Measurements from ENCODE around the gene KIF16B.
"Not testable (repeated sequence)": the region's sequence is repeated elsewhere in the genome, so short reads cannot be mapped to it uniquely, and the experiment has no call there.

KIF16B gene, protein sequence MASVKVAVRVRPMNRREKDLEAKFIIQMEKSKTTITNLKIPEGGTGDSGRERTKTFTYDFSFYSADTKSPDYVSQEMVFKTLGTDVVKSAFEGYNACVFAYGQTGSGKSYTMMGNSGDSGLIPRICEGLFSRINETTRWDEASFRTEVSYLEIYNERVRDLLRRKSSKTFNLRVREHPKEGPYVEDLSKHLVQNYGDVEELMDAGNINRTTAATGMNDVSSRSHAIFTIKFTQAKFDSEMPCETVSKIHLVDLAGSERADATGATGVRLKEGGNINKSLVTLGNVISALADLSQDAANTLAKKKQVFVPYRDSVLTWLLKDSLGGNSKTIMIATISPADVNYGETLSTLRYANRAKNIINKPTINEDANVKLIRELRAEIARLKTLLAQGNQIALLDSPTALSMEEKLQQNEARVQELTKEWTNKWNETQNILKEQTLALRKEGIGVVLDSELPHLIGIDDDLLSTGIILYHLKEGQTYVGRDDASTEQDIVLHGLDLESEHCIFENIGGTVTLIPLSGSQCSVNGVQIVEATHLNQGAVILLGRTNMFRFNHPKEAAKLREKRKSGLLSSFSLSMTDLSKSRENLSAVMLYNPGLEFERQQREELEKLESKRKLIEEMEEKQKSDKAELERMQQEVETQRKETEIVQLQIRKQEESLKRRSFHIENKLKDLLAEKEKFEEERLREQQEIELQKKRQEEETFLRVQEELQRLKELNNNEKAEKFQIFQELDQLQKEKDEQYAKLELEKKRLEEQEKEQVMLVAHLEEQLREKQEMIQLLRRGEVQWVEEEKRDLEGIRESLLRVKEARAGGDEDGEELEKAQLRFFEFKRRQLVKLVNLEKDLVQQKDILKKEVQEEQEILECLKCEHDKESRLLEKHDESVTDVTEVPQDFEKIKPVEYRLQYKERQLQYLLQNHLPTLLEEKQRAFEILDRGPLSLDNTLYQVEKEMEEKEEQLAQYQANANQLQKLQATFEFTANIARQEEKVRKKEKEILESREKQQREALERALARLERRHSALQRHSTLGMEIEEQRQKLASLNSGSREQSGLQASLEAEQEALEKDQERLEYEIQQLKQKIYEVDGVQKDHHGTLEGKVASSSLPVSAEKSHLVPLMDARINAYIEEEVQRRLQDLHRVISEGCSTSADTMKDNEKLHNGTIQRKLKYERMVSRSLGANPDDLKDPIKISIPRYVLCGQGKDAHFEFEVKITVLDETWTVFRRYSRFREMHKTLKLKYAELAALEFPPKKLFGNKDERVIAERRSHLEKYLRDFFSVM (N-terminal part only)

DNA sequence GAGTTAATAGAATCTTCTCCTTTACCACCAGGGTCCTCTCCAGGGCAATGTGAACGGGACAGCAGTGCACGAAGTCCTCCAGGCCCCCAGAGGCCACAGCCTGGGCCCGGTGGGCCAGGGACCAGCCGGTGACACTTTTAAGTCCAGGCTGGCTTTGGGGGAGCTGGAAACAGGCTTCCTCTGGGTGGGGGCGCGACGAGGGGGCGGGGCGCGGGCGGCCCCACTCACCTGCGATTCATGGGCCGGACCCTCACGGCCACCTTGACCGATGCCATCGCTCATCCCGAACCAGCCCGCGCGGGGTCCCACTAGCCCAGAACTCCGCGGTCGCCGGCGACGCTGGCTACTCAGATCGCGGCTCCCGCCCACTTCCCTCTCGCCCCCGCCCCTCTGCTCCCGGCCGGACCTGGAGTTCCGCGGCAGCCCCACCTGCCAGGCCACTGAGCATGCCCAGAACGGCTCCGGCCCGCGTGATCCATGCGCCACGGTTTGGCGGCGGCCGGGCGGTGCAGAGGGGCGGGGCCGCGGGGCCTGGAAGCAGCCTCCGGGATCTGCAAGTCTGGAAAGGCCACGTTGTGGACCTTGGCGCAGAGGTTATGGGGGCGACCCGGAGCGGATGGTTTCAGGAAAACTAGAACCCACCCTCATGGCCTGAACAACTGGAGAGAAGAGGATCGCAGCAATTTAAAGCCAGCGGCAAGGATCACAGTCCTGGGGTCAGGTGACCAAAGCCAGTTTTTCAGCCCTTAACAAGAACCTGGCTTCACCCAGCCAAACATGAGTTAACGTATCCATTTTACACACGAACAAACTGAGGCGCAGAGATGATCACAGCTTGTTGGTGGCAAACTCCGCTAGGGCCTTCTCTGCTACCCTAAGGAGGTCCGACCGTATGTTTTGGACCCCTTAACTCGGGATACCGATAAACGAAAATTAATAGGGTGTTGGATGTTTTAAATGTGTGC is at the start of gene KIF16B:
TSS of gene KIF16B (minus strand) at position 448 of the 965 bp plus-strand sequence. CDS start at position 275, 173 bp downstream.
- DNase-seq: peak; percentile 79

- DNase-seq: no peak
Measured at GRCh38 chr20:16622501-16622900, 49.3 kb upstream of the KIF16B start.

DNA sequence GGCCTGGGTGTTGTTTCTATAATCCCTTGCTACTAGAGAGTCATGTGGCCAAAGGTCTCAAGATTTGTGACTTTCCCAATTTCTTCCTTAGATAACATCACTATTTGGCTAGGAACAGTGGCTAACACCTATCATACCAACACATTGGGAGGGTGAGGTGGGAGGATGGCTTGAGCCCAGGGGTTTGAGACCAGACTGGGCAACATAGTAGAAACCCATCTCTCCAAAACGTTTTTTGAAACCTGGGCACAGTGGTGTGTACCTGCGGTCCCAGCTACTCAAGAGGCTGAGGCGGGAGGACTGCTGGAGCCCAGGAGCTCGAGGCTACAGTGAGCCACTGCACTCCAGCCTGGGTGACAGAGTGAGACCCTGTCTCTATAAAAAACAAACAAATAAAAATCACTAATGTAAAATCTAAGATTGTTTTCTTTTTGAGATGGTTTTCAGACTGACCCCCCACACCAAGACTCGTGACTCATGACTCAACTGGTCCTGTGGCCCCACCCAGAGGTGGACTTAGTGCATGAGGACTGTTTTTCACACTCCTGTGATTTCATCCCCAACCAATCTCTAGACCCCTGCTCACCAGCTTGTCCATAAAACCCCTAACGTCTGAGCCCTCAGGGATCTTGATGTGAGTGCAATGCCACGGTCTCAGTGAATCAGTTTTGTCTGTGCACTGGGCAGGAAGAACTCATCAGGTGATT is 48.3 kb upstream of the KIF16B start:
- no peak for DNase-seq

- DNase-seq: no peak
Measured at GRCh38 chr20:16620961-16621360, 47.7 kb upstream of the KIF16B start.

GRCh38 chr20:16619953-16620352 is 46.7 kb upstream of the KIF16B start:
- no peak for DNase-seq

DNA sequence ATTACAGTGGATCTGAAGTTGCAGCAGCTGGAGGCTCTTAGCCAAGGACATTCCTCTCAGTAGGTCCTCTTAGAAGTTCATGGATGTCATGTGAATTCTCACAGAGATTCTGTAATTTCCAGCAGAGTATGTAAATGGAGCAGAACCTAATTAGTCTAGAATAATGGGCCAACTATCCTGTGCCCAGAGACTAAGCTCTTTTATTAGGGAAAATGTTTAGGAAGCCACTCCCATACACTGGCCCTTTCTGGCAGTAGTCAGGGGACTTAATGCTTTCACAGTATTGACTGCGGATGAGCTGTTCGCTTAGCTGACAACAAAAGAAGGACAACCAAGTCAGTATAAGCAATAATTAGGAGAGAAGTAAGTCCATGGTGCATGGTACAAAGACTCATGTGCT is 43.8 kb upstream of the KIF16B start:
- no peak for DNase-seq

GRCh38 chr20:16616317-16616716 is 43.1 kb upstream of the KIF16B start:
- no peak for DNase-seq

DNA sequence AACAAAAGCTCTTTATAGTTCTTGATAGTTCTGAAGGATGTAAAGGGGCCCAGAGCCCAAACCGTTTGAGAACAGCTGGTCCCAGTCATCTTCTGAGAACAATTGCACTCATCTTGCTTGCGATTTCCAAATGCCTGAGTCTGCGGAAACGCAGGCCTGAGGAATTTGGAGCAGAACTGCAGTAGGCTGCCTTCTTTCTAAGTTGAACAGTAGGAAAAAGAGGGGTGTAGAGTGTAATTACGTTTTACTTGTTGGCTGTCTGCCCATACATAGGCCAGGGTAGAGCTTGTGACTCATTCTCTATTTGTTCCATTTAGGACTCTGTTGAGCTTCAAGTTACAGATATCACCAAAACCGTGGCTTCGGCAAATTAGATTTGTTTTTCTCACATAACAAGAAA is 42.0 kb upstream of the KIF16B start:
- no peak for DNase-seq

- no peak for DNase-seq
Measured at GRCh38 chr20:16613954-16614353, 40.7 kb upstream of the KIF16B start.

DNA sequence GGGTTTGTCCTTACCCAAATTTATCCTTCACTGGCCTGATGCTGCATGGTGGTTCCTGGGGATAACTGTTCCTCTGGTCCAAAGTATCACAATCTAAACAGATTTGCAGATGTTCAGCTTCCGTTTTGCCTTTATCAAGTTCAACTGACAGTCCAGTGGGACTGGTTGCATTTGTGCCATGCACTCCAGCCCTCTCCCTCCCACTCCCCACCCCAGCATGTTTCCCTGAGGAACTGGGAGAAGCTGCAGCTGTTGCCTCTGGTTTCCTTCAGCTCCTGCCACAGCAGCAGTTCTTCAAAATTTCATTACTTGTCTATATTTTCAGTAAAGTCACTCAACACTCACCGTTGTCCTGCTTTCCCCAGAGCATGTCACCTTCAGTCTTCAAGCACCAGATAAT is 39.5 kb upstream of the KIF16B start:
- no peak for DNase-seq

DNA sequence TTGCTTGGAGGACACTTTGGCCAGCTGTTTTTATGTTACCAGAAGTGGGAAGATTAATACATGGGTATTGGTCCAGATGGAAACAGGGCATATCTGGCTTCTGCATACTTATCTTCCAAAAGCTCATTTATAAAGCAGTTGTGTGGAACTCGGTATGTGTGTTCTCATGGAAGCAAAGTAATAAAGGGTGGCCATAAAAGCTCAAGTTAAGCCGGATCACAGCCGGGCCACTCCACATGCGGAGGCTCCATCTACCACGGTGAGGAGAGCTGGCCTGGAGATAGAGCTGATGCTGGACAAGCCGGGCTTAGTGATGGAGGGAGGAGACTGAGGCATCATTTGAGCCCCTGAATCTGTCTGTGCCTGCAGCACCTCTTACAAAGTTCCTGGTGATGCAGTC is 38.6 kb upstream of the KIF16B start:
- no peak for DNase-seq

- no peak for DNase-seq
Measured at GRCh38 chr20:16609066-16609465, 35.8 kb upstream of the KIF16B start.

DNA sequence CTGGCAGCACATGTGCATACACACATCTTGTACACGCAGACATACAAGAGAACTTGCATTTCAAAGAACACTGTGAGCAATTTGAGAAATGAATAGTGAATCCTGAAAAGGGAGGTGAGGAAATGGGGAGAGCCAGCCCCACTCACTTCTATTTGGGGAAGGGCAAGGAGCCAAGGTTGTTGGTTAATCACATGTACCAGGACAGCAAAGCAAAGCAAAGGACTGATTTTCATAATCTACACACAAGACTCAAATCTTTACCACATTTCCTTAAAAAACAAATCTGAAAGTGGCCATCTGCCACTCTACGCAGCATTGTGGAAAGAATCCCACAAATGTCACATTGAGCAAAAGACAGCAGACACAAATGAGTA is 35.0 kb upstream of the KIF16B start:
- no peak for DNase-seq

DNA sequence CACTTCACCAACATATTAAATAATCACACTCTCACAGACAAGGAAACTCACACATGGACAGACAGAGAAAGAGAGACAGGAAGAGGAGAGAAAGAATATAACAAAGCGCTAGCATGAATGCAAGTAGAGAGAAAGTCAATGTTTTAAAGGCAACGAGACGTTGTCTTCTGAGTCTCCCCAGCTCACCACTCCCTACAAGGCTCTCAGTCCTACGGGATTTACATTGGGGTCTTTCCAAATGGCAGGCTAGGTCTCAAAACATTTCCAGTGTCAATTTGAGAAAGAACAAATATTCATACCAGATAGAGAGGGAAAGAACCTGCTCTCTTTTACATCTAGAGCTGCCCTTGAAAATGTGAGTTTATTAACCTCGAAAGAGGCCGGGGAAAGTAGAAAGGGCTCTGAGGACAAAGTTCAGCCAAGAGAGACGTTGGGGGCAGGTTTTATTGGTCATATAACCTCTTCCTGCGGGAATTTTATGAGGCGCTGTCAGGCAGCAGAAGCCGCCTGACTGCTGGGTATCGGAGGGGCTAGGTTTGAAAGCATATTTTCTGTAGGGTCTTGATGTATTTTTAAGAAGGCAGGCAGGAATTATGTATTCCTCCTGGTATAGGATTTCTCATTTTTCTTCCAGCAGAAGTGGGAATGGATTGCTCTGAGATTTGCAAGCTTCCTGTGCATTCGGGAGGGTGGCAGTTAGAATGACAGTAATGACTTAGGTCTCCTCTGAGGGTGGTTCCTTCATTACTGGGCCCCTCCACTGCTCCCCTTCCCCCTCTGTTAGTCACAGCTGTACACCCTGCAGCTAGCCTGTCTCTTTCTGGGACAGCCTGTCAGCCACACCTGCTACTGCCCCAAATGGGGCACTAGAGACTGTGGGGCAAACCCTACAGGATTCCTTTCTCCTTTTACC is 34.4 kb upstream of the KIF16B start:
- no peak for DNase-seq

- no peak for DNase-seq
Measured at GRCh38 chr20:16606468-16607070, 33.3 kb upstream of the KIF16B start.

- DNase-seq: no peak
Measured at GRCh38 chr20:16601047-16601446, 27.8 kb upstream of the KIF16B start.

- DNase-seq: no peak
Measured at GRCh38 chr20:16599257-16599656, 26.0 kb upstream of the KIF16B start.

GRCh38 chr20:16596991-16597390 is 23.7 kb upstream of the KIF16B start:
- no peak for DNase-seq

DNA sequence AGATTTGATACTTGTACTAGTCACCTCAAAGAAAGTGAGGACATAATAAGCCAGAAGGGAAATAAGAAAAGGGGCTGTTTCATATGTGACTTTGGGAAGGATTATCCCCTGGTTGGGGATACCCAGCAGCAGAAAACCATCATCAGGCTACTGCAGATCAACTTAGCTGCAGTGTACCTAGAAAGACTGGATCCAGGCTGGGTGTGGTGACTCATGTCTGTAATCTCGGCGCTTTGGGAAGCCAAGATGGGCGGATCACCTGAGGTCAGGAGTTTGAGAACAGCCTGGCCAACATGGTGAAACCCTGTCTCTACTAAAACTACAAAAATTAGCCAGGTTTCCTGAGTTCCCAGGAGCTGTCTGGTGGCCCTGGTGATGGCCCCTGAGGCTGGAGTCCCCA is 23.2 kb upstream of the KIF16B start:
- DNase-seq: not testable (repeated sequence)

- no peak for DNase-seq
Measured at GRCh38 chr20:16595376-16595775, 22.1 kb upstream of the KIF16B start.
